CD14-positive monocyte (primary cell): ENCODE measurements around the gene ZNF691. TPM values are rescaled to one million over a fixed set of nuclear protein-coding genes. Genes with fewer than 3 reads are reported as not detected.

Source experiments
- DNase-seq, 3 donors: peaks; one replicate each; pipeline ENCODE4 v3.0.0-alpha.2; 2011 to 2022
- H2AFZ ChIP-seq: 2 replicates; pipeline ENCODE4 v1.6.0; 2012; ENCODE audit warnings: mild to moderate bottlenecking, low read depth, low read length, inconsistent platforms; ENCODE audit not compliant: insufficient read depth, poor library complexity, severe bottlenecking
- H3K27ac ChIP-seq, 2 donors: 1 replicate in 1 of 2; 2 replicates in 1 of 2; pipeline ENCODE4 v1.5.1; 2012 to 2013; ENCODE audit warnings: low read length in 2 of 2, control low read depth in 1 of 2, inconsistent platforms in 1 of 2, low read depth in 1 of 2, mild to moderate bottlenecking in 1 of 2
- H3K27me3 ChIP-seq, 2 donors: one replicate each; pipeline versions ENCODE4 v1.6.0 to v1.6.1; 2011 to 2013; ENCODE audit warnings: low read length in 2 of 2; ENCODE audit not compliant: control insufficient read depth in 2 of 2, insufficient read depth in 2 of 2
- H3K36me3 ChIP-seq, 2 donors: replicated peaks in 1 of 2; 1 replicate in 1 of 2; 2 replicates in 1 of 2; pipeline versions ENCODE4 v1.5.1 to v1.6.1; 2012 to 2013; ENCODE audit warnings: low read length in 2 of 2, control low read depth in 1 of 2, inconsistent platforms in 1 of 2, mild to moderate bottlenecking in 1 of 2; ENCODE audit not compliant: insufficient read depth in 2 of 2, control insufficient read depth in 1 of 2
- H3K4me1 ChIP-seq, 2 donors: 1 replicate in 1 of 2; 2 replicates in 1 of 2; pipeline versions ENCODE4 v1.5.1 to v1.6.1; 2012 to 2013; ENCODE audit warnings: low read length in 2 of 2, control low read depth in 1 of 2, inconsistent platforms in 1 of 2, mild to moderate bottlenecking in 1 of 2, moderate library complexity in 1 of 2; ENCODE audit not compliant: insufficient read depth in 2 of 2, control insufficient read depth in 1 of 2
- H3K4me2 ChIP-seq: replicated peaks from 2 replicates; pipeline ENCODE3; 2012; ENCODE audit warnings: low read length, moderate library complexity, mild to moderate bottlenecking; ENCODE audit not compliant: poor library complexity, severe bottlenecking; ENCODE audit errors: extremely low read depth
- H3K4me3 ChIP-seq, 3 experiments: fragments of 200-600 bp in 1 of 3; sonication (generic) in 1 of 3; replicated peaks in 1 of 3; 1 replicate in 2 of 3; 2 replicates in 1 of 3; pipeline ENCODE4 v1.5.1; 2011 to 2013; ENCODE audit warnings: low read length in 3 of 3, mild to moderate bottlenecking in 3 of 3, control low read depth in 2 of 3, low read depth in 2 of 3, inconsistent platforms in 1 of 3, moderate library complexity in 1 of 3
- H3K79me2 ChIP-seq: 2 replicates; pipeline ENCODE4 v1.6.0; 2012; ENCODE audit warnings: mild to moderate bottlenecking, control low read depth, inconsistent platforms, low read length, moderate library complexity; ENCODE audit not compliant: insufficient read depth
- H3K9ac ChIP-seq: 2 replicates; pipeline ENCODE4 v1.6.0; 2017; ENCODE audit warnings: low read length, mild to moderate bottlenecking; ENCODE audit not compliant: insufficient read depth, poor library complexity, severe bottlenecking
- H3K9me3 ChIP-seq, 2 donors: replicated peaks in 1 of 2; 1 replicate in 1 of 2; 2 replicates in 1 of 2; pipeline versions ENCODE4 v1.5.1 to v1.6.1; 2012 to 2013; ENCODE audit warnings: low read length in 2 of 2, control low read depth in 1 of 2; ENCODE audit not compliant: control insufficient read depth in 1 of 2, insufficient read depth in 1 of 2
- H4K20me1 ChIP-seq: 2 replicates; pipeline ENCODE4 v1.6.0; 2012; ENCODE audit warnings: mild to moderate bottlenecking, low read length, control low read depth, moderate library complexity; ENCODE audit not compliant: insufficient read depth
- H3K27ac Mint-ChIP-seq, 7 donors: one replicate each; pipeline ENCODE4 v1.8.0; 2020; ENCODE audit warnings: mild to moderate bottlenecking in 7 of 7, mixed read lengths in 7 of 7, moderate library complexity in 6 of 7, inconsistent platforms in 2 of 7
- H3K27me3 Mint-ChIP-seq, 3 donors: one replicate each; pipeline ENCODE4 v1.8.0; 2021 to 2022; ENCODE audit warnings: low read depth in 3 of 3, mild to moderate bottlenecking in 3 of 3, mixed read lengths in 3 of 3, moderate library complexity in 3 of 3, inconsistent platforms in 1 of 3
- H3K36me3 Mint-ChIP-seq, 2 donors: one replicate each; pipeline ENCODE4 v1.8.0; 2020; ENCODE audit warnings: mixed read lengths in 2 of 2, inconsistent platforms in 1 of 2, mild to moderate bottlenecking in 1 of 2
- H3K4me1 Mint-ChIP-seq: one replicate; pipeline ENCODE4 v1.8.0; 2020; ENCODE audit warnings: mild to moderate bottlenecking, mixed read lengths
- H3K4me3 Mint-ChIP-seq, 2 donors: one replicate each; pipeline ENCODE4 v1.8.0; 2020; ENCODE audit warnings: mild to moderate bottlenecking in 2 of 2, mixed read lengths in 2 of 2, moderate library complexity in 1 of 2
- H3K9me3 Mint-ChIP-seq, 7 donors: one replicate each; pipeline ENCODE4 v1.8.0; 2020 to 2022; ENCODE audit warnings: mixed read lengths in 7 of 7, mild to moderate bottlenecking in 6 of 7, moderate library complexity in 6 of 7, inconsistent platforms in 2 of 7
- CTCF ChIP-seq: fragments of 200-600 bp; IDR thresholded peaks from one replicate; pipeline ENCODE4 v1.8.0; 2022; ENCODE audit warnings: antibody characterized with exemption, mild to moderate bottlenecking
- WGBS: methylation state at CpG from one replicate; pipeline ENCODE4 v1.1.5; 2013; ENCODE audit warnings: missing lambda C conversion rate; ENCODE audit not compliant: insufficient coverage; 5-methylcytosine and 5-hydroxymethylcytosine counted together
- intact Hi-C, 2 donors: fragments of 100-400 bp; cut with micrococcal nuclease; formaldehyde crosslinking; loops; one replicate each; pipeline versions ENCODE4 v1.15.0 to v1.15.1; 2023
- polyA plus RNA-seq, 3 donors: library from polyadenylated mRNA; depleted of rRNA in 1 of 3; unstranded in 2 of 3; stranded (reverse) in 1 of 3; fragments of 300-500 nt in 2 of 3; fragments of >200 nt in 1 of 3; fragmentation: Illumina TruSeq in 2 of 3; gene quantifications; 1 replicate in 2 of 3; 2 replicates in 1 of 3; pipeline ENCODE4 v1.2.3, GENCODE V29; 2012 to 2021

Gene ZNF691
- polyA plus RNA-seq, 3 donors = 1.3 to 6.7 (median 1.8) TPM

GRCh38 chr1:42841440-42842147 is 4.8 kb upstream of the ZNF691 start:
- Mint-ChIP-seq H3K27me3 (peaks cover 0 to 2% (median 0%) of the 10 kb centered on the region in 3 donors), H3K9me3 (peaks cover 0 to 2% (median 0%) of the 10 kb centered on the region in 7 donors), H3K4me1 (peaks cover 27% of the 10 kb centered on the region), H3K4me3 (no peak overlapping the region), H3K27ac (no peak overlapping the region), H3K36me3 (peaks cover 35 to 42% of the 10 kb centered on the region in 2 donors)
- DNase-seq = no peak
- peaks cover 12 to 31% of the 10 kb centered on the region in 2 donors for H3K36me3 ChIP-seq
- no peak for TF ChIP-seq CTCF
- H3K4me2 ChIP-seq = no peak overlapping the region
- no peaks in the 10 kb centered on the region for H4K20me1 ChIP-seq
- H3K4me3 ChIP-seq = no peak overlapping the region
- H2AFZ ChIP-seq = no peak overlapping the region
- peaks cover 20 to 27% of the 10 kb centered on the region in 2 donors for H3K4me1 ChIP-seq
- no peaks in the 10 kb centered on the region for H3K27me3 ChIP-seq
- peaks cover under 1% of the 10 kb centered on the region for H3K79me2 ChIP-seq
- H3K9me3 ChIP-seq = no peaks in the 10 kb centered on the region
- H3K27ac ChIP-seq = no peak overlapping the region
- intact Hi-C loops = loop anchor here (10.0 kb wide), 3 partner anchors 77 to 333 kb away; partner anchors contain the start of genes C1orf50 (in 1 of the 2), CFAP57 (in 1 of the 2), EBNA1BP2 (in 1 of the 2) and P3H1 (in 1 of the 2)
- WGBS = 100% methylated on average over 2 of the region's 2 CpGs
- no peak overlapping the region for H3K9ac ChIP-seq

GRCh38 chr1:42844592-42845140 is 1.7 kb upstream of the ZNF691 start:
- DNase-seq = peak in 2 of 3 donors; percentile 3 to 24
- H3K27ac Mint-ChIP-seq = peak overlapping the region in 1 of 7 donors; percentile 25
- H4K20me1 ChIP-seq = no peaks in the 10 kb centered on the region
- H3K27ac ChIP-seq = no peak overlapping the region
- WGBS = 96% methylated on average over 2 of the region's 4 CpGs
- no peak overlapping the region for H3K4me2 ChIP-seq
- intact Hi-C loops = loop anchor here (5.0 to 10.0 kb wide), 5 partner anchors 32 to 330 kb away; partner anchors contain the start of genes C1orf50 (in 2 of the 2), P3H1 (in 2 of the 2), CFAP57 (in 1 of the 2) and EBNA1BP2 (in 1 of the 2)
- peaks cover 14 to 20% of the 10 kb centered on the region in 2 donors for H3K4me1 ChIP-seq
- no peak for TF ChIP-seq CTCF
- H3K9me3 ChIP-seq = no peaks in the 10 kb centered on the region
- peaks cover 14% of the 10 kb centered on the region for H3K79me2 ChIP-seq
- H3K4me3 Mint-ChIP-seq = no peak overlapping the region
- H3K27me3 ChIP-seq = no peaks in the 10 kb centered on the region
- peaks cover 24% of the 10 kb centered on the region for H3K4me1 Mint-ChIP-seq
- H3K27me3 Mint-ChIP-seq = peaks cover 0 to 2% (median 0%) of the 10 kb centered on the region in 3 donors
- peaks cover 37% of the 10 kb centered on the region in 2 donors for H3K36me3 Mint-ChIP-seq
- peaks cover 0 to 3% (median 0%) of the 10 kb centered on the region in 7 donors for H3K9me3 Mint-ChIP-seq
- H3K36me3 ChIP-seq = peaks cover 12 to 35% of the 10 kb centered on the region in 2 donors
- H3K9ac ChIP-seq = no peak overlapping the region
- H2AFZ ChIP-seq = no peak overlapping the region
- H3K4me3 ChIP-seq = no peak overlapping the region
